Gastroesophageal sphincter (tissue), 3 donors: Measurements from ENCODE around the gene DUSP9.

Source experiments
- EP300 ChIP-seq: sonication (generic); formaldehyde crosslinking; IDR thresholded peaks from one replicate; pipeline ENCODE4 v1.6.1; 2017; ENCODE audit warnings: antibody characterized with exemption, mild to moderate bottlenecking
- POLR2A ChIP-seq, 2 donors: fragments of 450-650 bp; IDR thresholded peaks; one replicate each; pipeline ENCODE4 v1.6.1; 2017; ENCODE audit warnings: antibody characterized with exemption in 2 of 2, mild to moderate bottlenecking in 2 of 2, moderate library complexity in 1 of 2
- POLR2AphosphoS5 ChIP-seq: sonication (generic); formaldehyde crosslinking; IDR thresholded peaks from one replicate; pipeline ENCODE4 v1.6.1; 2017; ENCODE audit warnings: antibody characterized with exemption
- TF ChIP-seq, protein P1 (sequence below), 4 experiments: fragments of 200-600 bp in 2 of 4; fragments of 450-650 bp in 2 of 4; sonication (generic) in 1 of 4; IDR thresholded peaks; one replicate each; pipeline ENCODE4 v1.5.1; 2017 to 2019; ENCODE audit warnings: antibody characterized with exemption in 4 of 4, mild to moderate bottlenecking in 2 of 4, moderate library complexity in 2 of 4

GRCh38 chrX:153635788-153636668, 11.0 kb upstream of the DUSP9 start:
- TF ChIP-seq, protein P1, sequence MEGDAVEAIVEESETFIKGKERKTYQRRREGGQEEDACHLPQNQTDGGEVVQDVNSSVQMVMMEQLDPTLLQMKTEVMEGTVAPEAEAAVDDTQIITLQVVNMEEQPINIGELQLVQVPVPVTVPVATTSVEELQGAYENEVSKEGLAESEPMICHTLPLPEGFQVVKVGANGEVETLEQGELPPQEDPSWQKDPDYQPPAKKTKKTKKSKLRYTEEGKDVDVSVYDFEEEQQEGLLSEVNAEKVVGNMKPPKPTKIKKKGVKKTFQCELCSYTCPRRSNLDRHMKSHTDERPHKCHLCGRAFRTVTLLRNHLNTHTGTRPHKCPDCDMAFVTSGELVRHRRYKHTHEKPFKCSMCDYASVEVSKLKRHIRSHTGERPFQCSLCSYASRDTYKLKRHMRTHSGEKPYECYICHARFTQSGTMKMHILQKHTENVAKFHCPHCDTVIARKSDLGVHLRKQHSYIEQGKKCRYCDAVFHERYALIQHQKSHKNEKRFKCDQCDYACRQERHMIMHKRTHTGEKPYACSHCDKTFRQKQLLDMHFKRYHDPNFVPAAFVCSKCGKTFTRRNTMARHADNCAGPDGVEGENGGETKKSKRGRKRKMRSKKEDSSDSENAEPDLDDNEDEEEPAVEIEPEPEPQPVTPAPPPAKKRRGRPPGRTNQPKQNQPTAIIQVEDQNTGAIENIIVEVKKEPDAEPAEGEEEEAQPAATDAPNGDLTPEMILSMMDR (IDR thresholded peaks at IDR 0.05) = peak in 1 of 4 experiments; percentile 16
- TF ChIP-seq POLR2A (IDR thresholded peaks at IDR 0.05) = no peak
- no peak for TF ChIP-seq POLR2AphosphoS5
- no peak for TF ChIP-seq EP300
